Effector memory CD4-positive, alpha-beta T cell (primary cell): ENCODE data around the gene MYBPH.

Experiments used
- DNase-seq, 3 donors: peaks; one replicate each; pipeline ENCODE4 v3.0.0-alpha.2; 2020
- H3K27ac ChIP-seq: 2 replicates; pipeline ENCODE4 v1.7.0; 2013; ENCODE audit warnings: mild to moderate bottlenecking, low read length, moderate library complexity; ENCODE audit not compliant: insufficient read depth, poor library complexity, severe bottlenecking
- H3K27me3 ChIP-seq: replicated peaks from 2 replicates; pipeline ENCODE4 v1.7.0; 2013; ENCODE audit warnings: mild to moderate bottlenecking, low read length; ENCODE audit not compliant: insufficient read depth, control insufficient read depth, poor library complexity, severe bottlenecking
- H3K36me3 ChIP-seq: 2 replicates; pipeline ENCODE4 v1.7.0; 2013; ENCODE audit warnings: mild to moderate bottlenecking, low read length, moderate library complexity; ENCODE audit not compliant: control insufficient read depth, insufficient read depth
- H3K4me1 ChIP-seq: 2 replicates; pipeline ENCODE4 v1.7.0; 2013; ENCODE audit warnings: low read length, mild to moderate bottlenecking; ENCODE audit not compliant: control insufficient read depth, insufficient read depth, poor library complexity, severe bottlenecking
- H3K4me3 ChIP-seq: 2 replicates; pipeline ENCODE4 v1.7.0; 2013; ENCODE audit warnings: low read length, low read depth, mild to moderate bottlenecking; ENCODE audit not compliant: insufficient read depth, poor library complexity, severe bottlenecking
- H3K9me3 ChIP-seq: 2 replicates; pipeline ENCODE4 v1.7.0; 2013; ENCODE audit warnings: mild to moderate bottlenecking, low read length, moderate library complexity; ENCODE audit not compliant: control insufficient read depth

The MYBPH gene

DNA sequence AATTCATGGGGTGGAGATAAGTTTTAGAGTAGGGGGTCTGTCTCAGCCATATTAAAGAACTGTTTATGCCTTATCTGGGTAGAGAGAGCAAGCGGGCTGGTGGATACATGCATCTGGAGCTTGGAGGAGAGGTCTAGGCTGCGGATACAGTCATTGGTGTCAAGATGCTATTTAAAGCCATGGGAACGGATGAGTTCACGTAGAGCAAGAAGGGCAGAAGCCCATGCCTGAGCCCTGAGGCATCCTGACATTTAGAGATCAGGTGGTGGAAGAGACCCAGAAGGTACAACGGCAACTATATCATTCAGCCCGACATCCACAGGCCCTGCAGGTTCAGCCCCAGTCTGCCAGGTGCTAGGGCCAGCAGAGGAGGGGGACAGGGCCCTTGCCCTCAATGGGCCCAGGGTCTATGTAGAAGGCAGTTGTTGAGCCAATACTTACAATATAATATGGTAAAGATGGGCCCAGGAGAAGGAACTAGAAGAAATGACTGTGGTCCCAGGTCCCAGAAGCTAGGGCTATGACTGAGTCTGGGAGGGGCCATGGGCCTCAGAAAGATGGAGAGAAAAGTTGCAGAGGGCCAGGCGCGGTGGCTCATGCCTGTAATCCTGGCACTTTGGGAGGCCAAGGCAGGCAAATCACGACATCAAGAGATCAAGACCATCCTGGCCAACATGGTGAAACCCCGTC lies 26.0 kb upstream of the MYBPH start:
- Histone ChIP-seq H3K36me3 (no peaks in the 10 kb centered on the region), H3K4me3 (no peak overlapping the region), H3K9me3 (no peaks in the 10 kb centered on the region), H3K27me3 (no peaks in the 10 kb centered on the region), H3K4me1 (no peaks in the 10 kb centered on the region), H3K27ac (no peak overlapping the region)
- no peak for DNase-seq

DNA sequence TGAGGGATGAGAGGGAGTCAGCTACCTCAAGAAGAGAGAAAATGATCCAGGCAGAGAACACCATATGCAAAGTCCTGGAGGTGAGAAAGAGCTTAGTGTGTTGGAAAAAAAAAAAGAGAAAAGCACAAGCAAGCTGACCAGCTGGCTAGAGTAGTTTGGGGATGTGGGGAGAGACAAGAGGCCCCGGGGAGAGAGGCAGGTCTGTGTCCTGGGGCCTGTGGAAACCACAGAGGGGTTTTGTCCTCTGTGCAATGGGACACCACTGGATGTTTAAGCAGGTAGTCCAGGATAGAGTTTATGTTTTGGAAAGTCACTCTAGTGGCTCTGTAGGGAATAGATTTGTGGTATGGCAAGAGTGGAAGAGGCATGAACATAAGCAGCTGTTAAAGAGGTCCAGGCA lies 25.3 kb upstream of the MYBPH start:
- no peaks in the 10 kb centered on the region for H3K4me1 ChIP-seq
- H3K27ac ChIP-seq, result no peak overlapping the region
- no peaks in the 10 kb centered on the region for H3K9me3 ChIP-seq
- H3K27me3 ChIP-seq, result no peaks in the 10 kb centered on the region
- no peaks in the 10 kb centered on the region for H3K36me3 ChIP-seq
- H3K4me3 ChIP-seq, result no peak overlapping the region
- no peak for DNase-seq

DNA sequence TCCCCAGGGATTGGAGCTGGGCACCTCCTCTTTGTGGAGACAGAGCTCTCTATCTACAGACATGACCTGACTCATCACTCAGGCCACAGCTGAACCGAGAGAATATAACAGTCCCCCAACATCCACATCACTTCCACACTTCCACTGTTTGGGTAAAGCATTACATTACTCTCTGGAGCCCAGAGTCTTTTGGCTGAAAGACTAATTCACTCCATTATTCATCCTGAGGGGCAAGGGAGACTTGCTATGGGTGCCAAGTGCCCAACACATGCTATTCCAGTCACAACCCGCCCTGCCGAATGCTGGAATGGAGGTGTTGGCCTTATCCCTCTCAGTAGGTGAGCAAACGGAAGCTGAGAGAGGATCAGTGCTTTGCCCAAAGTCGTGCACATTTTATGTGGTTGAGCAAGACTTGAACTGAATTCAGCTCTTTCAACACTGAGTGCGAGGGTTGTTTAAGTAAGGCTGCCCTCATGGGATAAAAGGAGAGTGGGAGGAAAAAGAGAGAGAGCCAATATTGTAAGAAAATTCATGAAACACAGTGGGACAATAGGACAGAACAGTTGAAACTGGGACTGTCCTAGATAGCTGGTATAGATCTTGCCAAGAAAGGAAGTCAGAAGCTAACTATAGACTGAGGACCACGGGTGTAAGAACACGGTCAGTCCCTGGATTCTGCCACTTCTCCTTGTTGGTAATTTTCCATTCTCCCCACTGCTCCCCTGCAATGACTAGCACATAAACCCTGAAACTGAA lies 24.4 kb upstream of the MYBPH start:
- Histone ChIP-seq H3K27me3 (no peaks in the 10 kb centered on the region), H3K4me1 (no peaks in the 10 kb centered on the region), H3K36me3 (no peaks in the 10 kb centered on the region), H3K9me3 (no peaks in the 10 kb centered on the region), H3K4me3 (no peak overlapping the region), H3K27ac (no peak overlapping the region)
- DNase-seq, result no peak

DNA sequence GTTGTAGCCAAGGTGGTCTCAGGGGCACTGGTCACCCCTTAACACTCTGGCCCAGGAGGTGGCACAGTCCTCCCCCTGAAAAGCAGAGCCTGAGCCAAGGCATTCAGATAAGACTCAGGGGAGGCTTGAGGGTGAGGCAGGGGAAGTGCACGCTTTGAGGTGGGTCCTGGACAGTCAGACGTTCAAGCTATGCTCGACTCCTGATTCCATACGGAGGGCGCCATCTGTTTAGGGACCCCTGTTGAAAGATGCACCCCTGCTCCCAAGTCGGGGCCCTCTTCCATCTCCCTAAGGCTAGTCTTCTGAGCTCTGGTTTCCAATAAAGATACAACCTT lies 23.8 kb upstream of the MYBPH start:
- Histone ChIP-seq H3K4me1 (no peaks in the 10 kb centered on the region), H3K27ac (no peak overlapping the region), H3K27me3 (no peaks in the 10 kb centered on the region), H3K36me3 (no peaks in the 10 kb centered on the region), H3K9me3 (no peaks in the 10 kb centered on the region), H3K4me3 (no peak overlapping the region)
- DNase-seq, result no peak

DNA sequence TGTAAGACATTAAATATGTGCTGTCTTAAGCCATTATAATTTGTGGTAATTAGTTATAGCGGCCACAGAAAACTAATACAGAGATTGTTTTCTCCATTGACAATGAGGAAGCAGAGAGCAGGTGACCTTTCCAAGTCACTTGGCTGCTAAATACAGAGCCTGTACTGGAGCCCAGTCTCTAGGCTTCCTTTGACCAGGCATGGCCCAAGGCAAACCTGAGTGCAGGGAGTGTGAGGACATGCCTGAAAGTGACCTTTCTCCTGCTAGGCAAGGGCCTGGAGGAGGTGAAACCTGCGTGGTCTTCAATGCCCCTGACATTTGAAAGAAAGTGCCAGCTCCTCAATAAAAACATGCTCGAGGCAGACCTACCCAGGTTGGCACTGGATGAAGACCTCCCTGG lies 23.4 kb upstream of the MYBPH start:
- H3K4me1 ChIP-seq, result no peaks in the 10 kb centered on the region
- H3K4me3 ChIP-seq, result no peak overlapping the region
- DNase-seq, result no peak
- no peaks in the 10 kb centered on the region for H3K9me3 ChIP-seq
- H3K36me3 ChIP-seq, result no peaks in the 10 kb centered on the region
- H3K27me3 ChIP-seq, result no peaks in the 10 kb centered on the region
- H3K27ac ChIP-seq, result no peak overlapping the region

DNA sequence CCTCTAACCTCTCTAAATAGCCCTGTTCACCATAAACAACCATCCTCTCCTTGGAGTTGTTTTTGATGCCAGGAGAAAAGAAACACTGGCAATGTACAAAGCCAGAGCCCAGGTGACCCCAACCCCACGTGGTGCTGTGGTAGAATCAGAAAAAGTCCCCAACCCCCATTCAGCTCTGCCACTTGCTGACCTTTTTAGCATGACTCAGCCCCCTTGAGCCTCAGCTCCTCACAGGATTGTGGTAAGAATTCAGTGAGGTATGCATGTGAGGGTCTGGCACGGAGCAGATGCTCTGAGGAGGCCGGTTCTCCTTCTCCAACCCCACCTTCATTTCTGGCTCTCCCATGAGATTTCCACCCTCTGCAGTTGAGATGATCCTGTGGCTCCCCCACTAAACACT lies 22.0 kb upstream of the MYBPH start:
- no peaks in the 10 kb centered on the region for H3K27me3 ChIP-seq
- H3K9me3 ChIP-seq, result no peaks in the 10 kb centered on the region
- no peak for DNase-seq
- no peak overlapping the region for H3K27ac ChIP-seq
- H3K4me3 ChIP-seq, result no peak overlapping the region
- no peaks in the 10 kb centered on the region for H3K4me1 ChIP-seq
- H3K36me3 ChIP-seq, result no peaks in the 10 kb centered on the region

DNA sequence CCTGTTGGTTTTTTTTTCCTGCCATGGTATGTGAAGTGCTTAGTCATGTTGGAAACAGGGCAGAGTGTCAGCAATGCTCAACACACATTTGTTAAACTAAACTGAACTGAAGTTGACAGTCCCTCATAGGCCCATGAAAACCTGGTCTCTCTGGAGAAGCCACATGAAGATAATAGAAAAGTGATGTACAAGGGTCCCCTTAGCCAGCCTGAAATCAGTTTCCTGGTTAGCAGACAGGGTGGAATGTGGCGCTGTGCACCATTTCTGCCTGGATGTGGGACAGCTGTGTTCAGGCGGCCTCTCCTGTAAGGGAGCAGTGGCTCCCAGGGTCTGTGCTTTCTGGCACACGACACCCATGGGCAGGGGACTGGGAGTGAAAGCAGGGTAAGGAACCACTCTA lies 20.7 kb upstream of the MYBPH start:
- no peaks in the 10 kb centered on the region for H3K4me1 ChIP-seq
- H3K9me3 ChIP-seq, result no peaks in the 10 kb centered on the region
- no peaks in the 10 kb centered on the region for H3K27me3 ChIP-seq
- no peak overlapping the region for H3K27ac ChIP-seq
- no peak overlapping the region for H3K4me3 ChIP-seq
- H3K36me3 ChIP-seq, result no peaks in the 10 kb centered on the region
- no peak for DNase-seq

DNA sequence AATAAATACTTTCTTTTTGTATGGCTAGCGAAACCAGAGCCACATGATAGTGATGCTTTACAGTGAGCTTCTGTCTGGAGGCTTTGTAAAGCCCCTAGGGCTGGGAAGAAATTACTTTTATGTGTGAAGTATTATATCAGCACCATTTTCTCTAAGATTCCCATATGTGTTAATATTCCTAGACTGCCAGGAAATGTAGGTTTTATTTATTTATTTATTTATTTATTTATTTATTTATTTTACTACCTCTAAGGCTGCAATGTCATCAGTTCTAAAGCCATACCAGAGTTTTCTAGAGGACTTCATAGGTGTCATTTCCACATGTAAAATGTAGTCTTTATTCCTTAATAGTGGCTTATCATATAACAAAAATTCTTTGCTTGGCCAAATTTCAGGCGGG lies 15.3 kb upstream of the MYBPH start:
- H3K4me1 ChIP-seq, result no peaks in the 10 kb centered on the region
- H3K27ac ChIP-seq, result no peak overlapping the region
- no peaks in the 10 kb centered on the region for H3K36me3 ChIP-seq

DNA sequence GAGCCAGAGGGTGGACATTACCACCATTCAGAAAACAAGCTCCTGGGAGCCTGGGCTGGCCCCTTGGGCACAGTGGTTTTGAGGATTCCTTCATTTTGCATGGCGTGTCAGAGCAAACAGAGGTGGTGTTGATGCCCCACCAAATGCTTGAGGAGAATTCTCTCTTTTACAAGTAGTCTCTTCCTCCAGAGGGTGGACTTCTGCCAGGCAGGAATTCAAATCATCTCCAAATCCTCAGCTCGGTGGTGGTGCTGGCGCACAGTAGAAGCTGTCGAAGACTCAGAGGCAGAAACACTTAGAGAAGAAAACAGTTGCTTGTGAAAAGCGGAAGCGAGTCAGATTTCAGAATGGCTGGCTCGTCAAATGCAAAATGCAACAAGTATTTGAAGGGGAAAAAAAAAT lies 14.3 kb upstream of the MYBPH start:
- DNase-seq, result no peak
- no peaks in the 10 kb centered on the region for H3K4me1 ChIP-seq
- H3K27me3 ChIP-seq, result no peaks in the 10 kb centered on the region
- no peaks in the 10 kb centered on the region for H3K36me3 ChIP-seq
- no peaks in the 10 kb centered on the region for H3K9me3 ChIP-seq
- no peak overlapping the region for H3K27ac ChIP-seq
- H3K4me3 ChIP-seq, result no peak overlapping the region

More for the DNA sequence above, 15.3 kb upstream of the MYBPH start:
- DNase-seq, result no peak
- Histone ChIP-seq H3K27me3 (no peaks in the 10 kb centered on the region), H3K9me3 (no peaks in the 10 kb centered on the region), H3K4me3 (no peak overlapping the region)

DNA sequence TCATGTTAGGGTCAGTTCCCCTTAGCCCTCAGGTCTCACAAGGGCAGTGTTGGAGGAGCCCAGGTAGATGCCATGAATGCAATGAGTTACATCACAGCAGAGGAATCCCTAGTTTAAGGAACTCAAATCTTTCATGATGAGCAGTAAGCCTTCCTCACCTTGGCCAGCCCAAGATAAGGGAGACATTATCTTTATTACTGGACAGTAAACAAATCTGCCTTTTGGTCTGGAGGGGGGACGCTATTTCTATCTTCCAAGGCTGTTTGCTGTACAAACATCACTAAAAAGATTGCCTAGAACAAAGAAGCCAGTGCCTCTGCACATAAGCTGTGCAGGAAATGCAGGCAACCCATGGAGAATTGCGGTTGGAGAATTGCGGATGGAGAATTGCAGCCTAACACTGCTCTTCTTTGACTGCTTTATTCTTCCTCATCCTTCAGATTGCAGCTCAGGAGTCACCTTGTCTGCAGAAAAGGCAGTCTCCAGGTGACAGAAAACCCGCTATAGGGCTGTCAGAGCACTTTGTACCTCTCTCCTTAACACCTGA lies 13.1 kb upstream of the MYBPH start:
- Histone ChIP-seq H3K9me3 (no peaks in the 10 kb centered on the region), H3K36me3 (no peaks in the 10 kb centered on the region), H3K4me3 (no peak overlapping the region), H3K27me3 (no peaks in the 10 kb centered on the region), H3K4me1 (no peaks in the 10 kb centered on the region), H3K27ac (no peak overlapping the region)
- no peak for DNase-seq
